ENCODE data around the gene PRKN.

DNA sequence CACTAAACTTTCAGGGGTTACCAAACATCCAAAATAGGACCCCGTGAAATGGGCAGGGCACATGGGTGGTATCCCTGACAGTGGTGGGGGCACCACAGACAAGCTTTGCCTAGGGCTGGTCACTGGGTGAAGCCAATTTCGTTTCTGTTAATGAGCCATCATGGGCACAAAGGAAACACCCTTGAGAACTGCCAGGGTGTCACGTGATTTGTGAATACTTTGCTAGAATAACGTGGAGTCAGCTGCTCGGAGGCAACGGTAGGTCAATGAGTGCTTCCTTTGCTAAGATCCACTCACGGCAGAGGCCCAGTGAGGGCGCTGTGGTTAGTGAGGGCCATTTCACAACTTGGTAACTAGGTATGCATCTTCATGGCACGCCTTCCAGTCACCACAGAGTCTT, 1366.0 kb downstream of the PRKN start:
- TF ChIP-seq, protein P1, sequence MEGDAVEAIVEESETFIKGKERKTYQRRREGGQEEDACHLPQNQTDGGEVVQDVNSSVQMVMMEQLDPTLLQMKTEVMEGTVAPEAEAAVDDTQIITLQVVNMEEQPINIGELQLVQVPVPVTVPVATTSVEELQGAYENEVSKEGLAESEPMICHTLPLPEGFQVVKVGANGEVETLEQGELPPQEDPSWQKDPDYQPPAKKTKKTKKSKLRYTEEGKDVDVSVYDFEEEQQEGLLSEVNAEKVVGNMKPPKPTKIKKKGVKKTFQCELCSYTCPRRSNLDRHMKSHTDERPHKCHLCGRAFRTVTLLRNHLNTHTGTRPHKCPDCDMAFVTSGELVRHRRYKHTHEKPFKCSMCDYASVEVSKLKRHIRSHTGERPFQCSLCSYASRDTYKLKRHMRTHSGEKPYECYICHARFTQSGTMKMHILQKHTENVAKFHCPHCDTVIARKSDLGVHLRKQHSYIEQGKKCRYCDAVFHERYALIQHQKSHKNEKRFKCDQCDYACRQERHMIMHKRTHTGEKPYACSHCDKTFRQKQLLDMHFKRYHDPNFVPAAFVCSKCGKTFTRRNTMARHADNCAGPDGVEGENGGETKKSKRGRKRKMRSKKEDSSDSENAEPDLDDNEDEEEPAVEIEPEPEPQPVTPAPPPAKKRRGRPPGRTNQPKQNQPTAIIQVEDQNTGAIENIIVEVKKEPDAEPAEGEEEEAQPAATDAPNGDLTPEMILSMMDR (IDR thresholded peaks at IDR 0.05) = no peak
- no peak for TF ChIP-seq POLR2A (IDR thresholded peaks at IDR 0.05)
